Naive thymus-derived CD4-positive, alpha-beta T cell (primary cell): ENCODE results near the gene DCHS1. TPM values are rescaled to one million over a fixed set of nuclear protein-coding genes. Genes with fewer than 3 reads are reported as not detected.

Experiments
- ATAC-seq: fragments of 150-1000 bp; cut with Tn5 transposase; 2 replicates; pipeline ENCODE4 v1.10.0; 2021; ENCODE audit warnings: mild to moderate bottlenecking, moderate library complexity
- CTCF ChIA-PET: fragments of 350-600 bp; sonication (Branson Sonifier 250); formaldehyde crosslinking; loops from one replicate; lab custom pipeline; 2021; ENCODE audit warnings: antibody characterized with exemption; lab: Charles Lee
- POLR2A ChIA-PET: fragments of 350-600 bp; sonication (Branson Sonifier 250); formaldehyde crosslinking; loops from one replicate; lab custom pipeline; 2021; ENCODE audit warnings: antibody characterized with exemption, inconsistent platforms; lab: Charles Lee
- DNase-seq, 9 donors: peaks; one replicate each; pipeline versions ENCODE4 v3.0.0 to v3.0.0-alpha.2; 2020 to 2022; ENCODE audit warnings: mixed read lengths in 1 of 9
- H3K27ac ChIP-seq: one replicate; pipeline ENCODE4 v1.7.0; 2013; ENCODE audit warnings: mild to moderate bottlenecking, low read depth, low read length, moderate library complexity
- H3K27me3 ChIP-seq, 2 donors: one replicate each; pipeline ENCODE4 v1.7.0; 2013; ENCODE audit warnings: low read length in 2 of 2, mild to moderate bottlenecking in 2 of 2, moderate library complexity in 2 of 2; ENCODE audit not compliant: control insufficient read depth in 2 of 2, insufficient read depth in 2 of 2
- H3K36me3 ChIP-seq, 3 experiments: 1 replicate in 2 of 3; 2 replicates in 1 of 3; pipeline ENCODE4 v1.7.0; 2013; ENCODE audit warnings: low read length in 3 of 3, mild to moderate bottlenecking in 3 of 3, moderate library complexity in 1 of 3; ENCODE audit not compliant: insufficient read depth in 3 of 3, control insufficient read depth in 2 of 3
- H3K4me1 ChIP-seq, 2 donors: one replicate each; pipeline ENCODE4 v1.7.0; 2013; ENCODE audit warnings: low read length in 2 of 2, mild to moderate bottlenecking in 2 of 2, moderate library complexity in 1 of 2; ENCODE audit not compliant: control insufficient read depth in 2 of 2, insufficient read depth in 2 of 2
- H3K4me3 ChIP-seq: 2 replicates; pipeline ENCODE4 v1.7.0; 2013; ENCODE audit warnings: mild to moderate bottlenecking, low read length
- H3K9me3 ChIP-seq, 3 experiments: 1 replicate in 2 of 3; 2 replicates in 1 of 3; pipeline ENCODE4 v1.7.0; 2013; ENCODE audit warnings: low read length in 3 of 3; ENCODE audit not compliant: control insufficient read depth in 2 of 3
- H3K27ac Mint-ChIP-seq, 9 donors: one replicate each; pipeline ENCODE4 v1.8.0; 2020 to 2022; ENCODE audit warnings: mixed read lengths in 9 of 9, mild to moderate bottlenecking in 8 of 9, moderate library complexity in 5 of 9, inconsistent platforms in 2 of 9
- H3K27me3 Mint-ChIP-seq, 5 donors: one replicate each; pipeline ENCODE4 v1.8.0; 2021 to 2022; ENCODE audit warnings: mixed read lengths in 5 of 5, mild to moderate bottlenecking in 1 of 5
- H3K36me3 Mint-ChIP-seq, 5 donors: one replicate each; pipeline ENCODE4 v1.8.0; 2020 to 2022; ENCODE audit warnings: mixed read lengths in 5 of 5, mild to moderate bottlenecking in 3 of 5, inconsistent platforms in 1 of 5
- H3K4me1 Mint-ChIP-seq, 7 donors: one replicate each; pipeline ENCODE4 v1.8.0; 2020 to 2022; ENCODE audit warnings: mixed read lengths in 7 of 7, mild to moderate bottlenecking in 3 of 7, inconsistent platforms in 1 of 7
- H3K4me3 Mint-ChIP-seq, 10 donors: one replicate each; pipeline ENCODE4 v1.8.0; 2020 to 2022; ENCODE audit warnings: mild to moderate bottlenecking in 10 of 10, mixed read lengths in 10 of 10, moderate library complexity in 6 of 10, inconsistent platforms in 2 of 10
- H3K9me3 Mint-ChIP-seq, 11 donors: one replicate each; pipeline ENCODE4 v1.8.0; 2020 to 2022; ENCODE audit warnings: mixed read lengths in 11 of 11, mild to moderate bottlenecking in 4 of 11, inconsistent platforms in 1 of 11, moderate library complexity in 1 of 11
- intact Hi-C, 2 donors: fragments of 100-400 bp; cut with micrococcal nuclease; formaldehyde crosslinking; loops; one replicate each; pipeline ENCODE4 v1.15.1; 2023
- polyA plus RNA-seq, 2 donors: library from polyadenylated mRNA; unstranded; fragments of 300-500 nt; fragmentation: Illumina TruSeq; gene quantifications; one replicate each; pipeline ENCODE4 v1.2.3, GENCODE V29; 2021
- total RNA-seq, 6 experiments: library from RNA in 5 of 6; stranded (reverse) in 5 of 6; gene quantifications; 1 replicate in 5 of 6; 2 replicates in 1 of 6; pipeline ENCODE4 v1.2.3 and lab custom pipeline; 2021 to 2026

DCHS1 gene
- total and polyA plus RNA-seq, 7 experiments from 2014 or later, result 0.48 to 12.5 (median 9.7) TPM

DNA sequence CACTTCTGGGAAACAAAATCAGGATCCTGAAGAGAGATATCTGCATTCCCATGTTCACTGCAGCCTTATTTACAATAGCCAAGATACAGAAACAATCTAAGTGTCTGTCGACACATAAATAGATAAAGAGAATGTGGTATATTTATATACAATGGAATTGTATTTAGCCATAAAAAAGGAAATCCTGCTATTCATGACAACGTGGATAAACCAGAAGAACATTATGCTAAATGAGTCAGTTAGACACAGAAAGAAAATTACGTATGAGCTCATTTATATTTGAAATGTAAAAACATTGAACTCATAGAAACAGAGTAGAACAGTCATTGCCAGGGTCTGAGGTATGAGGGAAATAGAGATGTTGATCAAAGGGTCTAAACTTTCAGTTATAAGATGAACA is 21.4 kb upstream of the DCHS1 start:
- H3K27ac Mint-ChIP-seq, result peak overlapping the region in 4 of 9 donors; percentile 5 to 50 (median 34)
- no peak overlapping the region for H3K27ac ChIP-seq
- peaks cover 0 to 38% (median 11%) of the 10 kb centered on the region in 5 donors for H3K36me3 Mint-ChIP-seq
- H3K4me1 Mint-ChIP-seq, result peaks cover 40 to 75% (median 54%) of the 10 kb centered on the region in 7 donors
- no peaks in the 10 kb centered on the region for H3K9me3 ChIP-seq
- ChIA-PET POLR2A (interaction anchor here (0.6 to 1.1 kb wide), 4 partner anchors 9 to 70 kb away, joined by 3 to 12 read pairs (median 4); partner anchors contain the start of gene DCHS1), CTCF (interaction anchor here (0.5 to 1.5 kb wide), 3 partner anchors 9 to 987 kb away, joined by 3 to 5 read pairs (median 3); no protein-coding TSS in a partner anchor)
- intact Hi-C loops, result no loop called here
- no peak overlapping the region for H3K4me3 ChIP-seq
- no peaks in the 10 kb centered on the region for H3K27me3 Mint-ChIP-seq
- H3K36me3 ChIP-seq, result peaks cover 0 to 9% (median 0%) of the 10 kb centered on the region in 3 experiments
- no peaks in the 10 kb centered on the region for H3K27me3 ChIP-seq
- H3K9me3 Mint-ChIP-seq, result peaks cover 0 to 10% (median 0%) of the 10 kb centered on the region in 11 donors
- ATAC-seq (no peak), DNase-seq (no peak)
- peaks cover 7 to 32% of the 10 kb centered on the region in 2 donors for H3K4me1 ChIP-seq
- no peak overlapping the region for H3K4me3 Mint-ChIP-seq

GRCh38 chr11:6674862-6675261 is 19.3 kb upstream of the DCHS1 start:
- peaks cover 0 to 11% (median 0%) of the 10 kb centered on the region in 11 donors for H3K9me3 Mint-ChIP-seq
- ATAC-seq, result no peak
- intact Hi-C loops, result loop anchor here in 1 of 2 donors (1.0 kb wide), 1 partner anchor 8 kb away; the partner anchor contains the start of gene MRPL17

GRCh38 chr11:6674219-6674597 is 18.6 kb upstream of the DCHS1 start:
- intact Hi-C loops, result loop anchor here in 1 of 2 donors (1.0 kb wide), 1 partner anchor 9 kb away; the partner anchor contains the start of gene MRPL17
- H3K4me1 ChIP-seq, result peaks cover 16 to 52% of the 10 kb centered on the region in 2 donors
- ATAC-seq, result no peak

More at GRCh38 chr11:6674862-6675261, 19.3 kb upstream of the DCHS1 start:
- DNase-seq, result no peak
- H3K27ac Mint-ChIP-seq, result peak overlapping the region in 1 of 9 donors; percentile 9
- Histone ChIP-seq H3K27ac (no peak overlapping the region), H3K36me3 (no peaks in the 10 kb centered on the region), H3K4me3 (no peak overlapping the region), H3K27me3 (no peaks in the 10 kb centered on the region), H3K4me1 (peaks cover 16 to 50% of the 10 kb centered on the region in 2 donors), H3K9me3 (no peaks in the 10 kb centered on the region)
- ChIA-PET POLR2A (interaction anchor here (0.5 to 5.7 kb wide), 9 partner anchors 7 to 207 kb away, joined by 3 to 68 read pairs (median 3); partner anchors contain the start of genes MRPL17 and TAF10), CTCF (interaction anchor here (1.3 to 2.0 kb wide), 5 partner anchors 8 to 70 kb away, joined by 3 to 8 read pairs (median 4); partner anchors contain the start of genes MRPL17, TAF10 and TPP1)
- H3K36me3 Mint-ChIP-seq, result peaks cover 0 to 34% (median 0%) of the 10 kb centered on the region in 5 donors
- peaks cover 44 to 77% (median 65%) of the 10 kb centered on the region in 7 donors for H3K4me1 Mint-ChIP-seq
- H3K27me3 Mint-ChIP-seq, result no peaks in the 10 kb centered on the region
- H3K4me3 Mint-ChIP-seq, result peak overlapping the region in 4 of 10 donors; percentile 18 to 85 (median 42)

GRCh38 chr11:6673523-6674218 is 18.1 kb upstream of the DCHS1 start:
- POLR2A ChIA-PET, result interaction anchor here (1.0 to 5.7 kb wide), 7 partner anchors 9 to 255 kb away, joined by 3 to 68 read pairs (median 14); partner anchors contain the start of genes APBB1, MRPL17, TAF10 and TPP1
- H3K27ac Mint-ChIP-seq, result peak overlapping the region in 8 of 9 donors; percentile 10 to 87 (median 71)

More at GRCh38 chr11:6674219-6674597, 18.6 kb upstream of the DCHS1 start:
- Histone ChIP-seq H3K27ac (no peak overlapping the region), H3K9me3 (no peaks in the 10 kb centered on the region), H3K36me3 (no peaks in the 10 kb centered on the region), H3K27me3 (no peaks in the 10 kb centered on the region), H3K4me3 (no peak overlapping the region)
- CTCF ChIA-PET, result interaction anchor here (1.3 to 2.0 kb wide), 5 partner anchors 9 to 62 kb away, joined by 3 to 8 read pairs (median 4); partner anchors contain the start of genes MRPL17, TAF10 and TPP1
- POLR2A ChIA-PET, result interaction anchor here (0.6 to 5.7 kb wide), 9 partner anchors 8 to 206 kb away, joined by 3 to 68 read pairs (median 4); partner anchors contain the start of genes MRPL17, TAF10 and TPP1
- Mint-ChIP-seq H3K36me3 (peaks cover 0 to 33% (median 0%) of the 10 kb centered on the region in 5 donors), H3K9me3 (peaks cover 0 to 11% (median 0%) of the 10 kb centered on the region in 11 donors), H3K27ac (peak overlapping the region in 5 of 9 donors; percentile 56 to 84 (median 71)), H3K27me3 (no peaks in the 10 kb centered on the region), H3K4me1 (peaks cover 41 to 74% (median 61%) of the 10 kb centered on the region in 7 donors), H3K4me3 (peak overlapping the region in 8 of 10 donors; percentile 21 to 85 (median 52))
- DNase-seq, result no peak

DNA sequence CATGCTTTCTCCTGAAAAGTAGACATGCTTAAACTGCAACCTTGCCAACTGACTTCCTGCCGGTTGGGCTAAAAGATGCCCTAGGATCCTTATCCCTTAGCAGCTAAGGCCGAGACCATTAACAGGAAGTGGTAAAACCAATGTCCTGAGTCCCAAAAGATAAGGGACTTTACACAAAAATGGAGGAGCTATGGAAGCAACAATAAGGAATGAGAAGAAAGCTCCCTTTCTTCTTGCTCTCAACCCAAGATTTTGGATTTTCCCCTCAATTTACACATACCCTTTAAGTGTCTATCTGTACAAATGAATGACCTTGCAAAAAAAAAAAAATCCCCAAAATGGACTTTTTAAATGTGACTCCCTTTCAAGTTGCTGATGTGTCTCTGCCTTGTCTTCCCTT is 16.4 kb upstream of the DCHS1 start:
- ATAC-seq, result no peak
- Mint-ChIP-seq H3K36me3 (peaks cover 0 to 24% (median 0%) of the 10 kb centered on the region in 5 donors), H3K4me1 (peaks cover 44 to 87% (median 69%) of the 10 kb centered on the region in 7 donors), H3K27ac (peak overlapping the region in 6 of 9 donors; percentile 59 to 89 (median 78)), H3K9me3 (peaks cover 0 to 11% (median 0%) of the 10 kb centered on the region in 11 donors), H3K4me3 (peak overlapping the region in 7 of 10 donors; percentile 50 to 85 (median 65)), H3K27me3 (peaks cover 0 to 2% (median 0%) of the 10 kb centered on the region in 5 donors)
- ChIA-PET CTCF (interaction anchor here (0.8 to 1.1 kb wide), 3 partner anchors 53 to 84 kb away, joined by 3 to 7 read pairs (median 4); partner anchors contain the start of genes TAF10 and TPP1), POLR2A (interaction anchor here (0.7 to 5.7 kb wide), 13 partner anchors 10 to 262 kb away, joined by 3 to 68 read pairs (median 6); partner anchors contain the start of genes ILK, MRPL17, TAF10 and TPP1)
- no peaks in the 10 kb centered on the region for H3K36me3 ChIP-seq
- H3K27ac ChIP-seq, result no peak overlapping the region
- H3K27me3 ChIP-seq, result no peaks in the 10 kb centered on the region
- H3K4me3 ChIP-seq, result no peak overlapping the region
- H3K4me1 ChIP-seq, result peaks cover 16 to 57% of the 10 kb centered on the region in 2 donors
- no peak for DNase-seq
- intact Hi-C loops, result no loop called here
- H3K9me3 ChIP-seq, result no peaks in the 10 kb centered on the region

More at GRCh38 chr11:6673523-6674218, 18.1 kb upstream of the DCHS1 start:
- DNase-seq (no peak), ATAC-seq (no peak)
- Mint-ChIP-seq H3K27me3 (no peaks in the 10 kb centered on the region), H3K4me3 (peak overlapping the region; percentile 12 to 85 (median 52)), H3K4me1 (peaks cover 39 to 71% (median 63%) of the 10 kb centered on the region in 7 donors), H3K9me3 (peaks cover 0 to 11% (median 0%) of the 10 kb centered on the region in 11 donors), H3K36me3 (peaks cover 0 to 29% (median 0%) of the 10 kb centered on the region in 5 donors)
- Histone ChIP-seq H3K27ac (no peak overlapping the region), H3K9me3 (no peaks in the 10 kb centered on the region), H3K4me1 (peaks cover 16 to 52% of the 10 kb centered on the region in 2 donors), H3K36me3 (no peaks in the 10 kb centered on the region), H3K4me3 (no peak overlapping the region), H3K27me3 (no peaks in the 10 kb centered on the region)
- intact Hi-C loops, result loop anchor here in 1 of 2 donors (1.0 kb wide), 1 partner anchor 10 kb away; the partner anchor contains the start of gene MRPL17
- CTCF ChIA-PET, result interaction anchor here (1.2 to 2.0 kb wide), 7 partner anchors 10 to 69 kb away, joined by 3 to 8 read pairs (median 4); partner anchors contain the start of genes MRPL17, TAF10 and TPP1
